Esophagus muscularis mucosa (tissue), 3 donors: ENCODE measurements around the gene CHSY3.

ENCODE experiments used
- POLR2A ChIP-seq: fragments of 450-650 bp; IDR thresholded peaks from one replicate; pipeline ENCODE4 v1.6.1; 2017; ENCODE audit warnings: antibody characterized with exemption, moderate library complexity, mild to moderate bottlenecking, low read depth
- TF ChIP-seq, protein P1 (sequence below), 3 experiments: fragments of 200-600 bp in 2 of 3; fragments of 450-650 bp in 1 of 3; sonication (generic) in 2 of 3; IDR thresholded peaks; one replicate each; pipeline ENCODE4 v1.5.1; 2017 to 2019; ENCODE audit warnings: antibody characterized with exemption in 3 of 3, mild to moderate bottlenecking in 2 of 3, moderate library complexity in 1 of 3

DNA sequence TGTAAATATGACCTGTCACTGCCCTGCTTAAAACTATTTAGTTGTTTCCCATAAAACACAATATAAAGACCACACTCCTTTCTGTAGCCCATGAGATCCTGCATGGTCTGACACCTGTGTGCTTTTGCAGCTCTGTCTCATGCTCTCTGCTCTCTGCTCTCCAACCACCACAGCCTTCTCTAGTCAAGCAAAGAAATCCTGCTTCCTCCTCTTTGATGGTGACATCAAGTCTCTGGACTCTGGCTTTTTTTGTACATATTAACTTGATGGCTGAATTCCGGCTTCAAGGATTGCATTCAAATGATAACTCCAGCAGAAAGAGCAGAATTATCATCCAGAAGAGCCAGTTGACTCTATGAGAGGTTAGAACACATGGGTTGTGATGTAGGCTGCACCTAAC is 58.2 kb downstream of the CHSY3 start:
- TF ChIP-seq, protein P1, sequence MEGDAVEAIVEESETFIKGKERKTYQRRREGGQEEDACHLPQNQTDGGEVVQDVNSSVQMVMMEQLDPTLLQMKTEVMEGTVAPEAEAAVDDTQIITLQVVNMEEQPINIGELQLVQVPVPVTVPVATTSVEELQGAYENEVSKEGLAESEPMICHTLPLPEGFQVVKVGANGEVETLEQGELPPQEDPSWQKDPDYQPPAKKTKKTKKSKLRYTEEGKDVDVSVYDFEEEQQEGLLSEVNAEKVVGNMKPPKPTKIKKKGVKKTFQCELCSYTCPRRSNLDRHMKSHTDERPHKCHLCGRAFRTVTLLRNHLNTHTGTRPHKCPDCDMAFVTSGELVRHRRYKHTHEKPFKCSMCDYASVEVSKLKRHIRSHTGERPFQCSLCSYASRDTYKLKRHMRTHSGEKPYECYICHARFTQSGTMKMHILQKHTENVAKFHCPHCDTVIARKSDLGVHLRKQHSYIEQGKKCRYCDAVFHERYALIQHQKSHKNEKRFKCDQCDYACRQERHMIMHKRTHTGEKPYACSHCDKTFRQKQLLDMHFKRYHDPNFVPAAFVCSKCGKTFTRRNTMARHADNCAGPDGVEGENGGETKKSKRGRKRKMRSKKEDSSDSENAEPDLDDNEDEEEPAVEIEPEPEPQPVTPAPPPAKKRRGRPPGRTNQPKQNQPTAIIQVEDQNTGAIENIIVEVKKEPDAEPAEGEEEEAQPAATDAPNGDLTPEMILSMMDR (IDR thresholded peaks at IDR 0.05), result no peak
- no peak for TF ChIP-seq POLR2A
